Gastroesophageal sphincter (tissue), 4 donors: ENCODE data around the gene ITPA. TPM values are rescaled to one million over a fixed set of nuclear protein-coding genes. Genes with fewer than 3 reads are reported as not detected.

Experiments used
- ATAC-seq: fragments of 150-250 bp; one replicate; pipeline ENCODE4 v1.9.1; 2016; ENCODE audit warnings: mild to moderate bottlenecking, moderate library complexity
- H3K27ac ChIP-seq, 4 donors: fragments of 200-600 bp; sonication (generic) in 3 of 4; 1 replicate in 3 of 4; 2 replicates in 1 of 4; pipeline ENCODE4 v1.5.1; 2016 to 2019
- H3K27me3 ChIP-seq: fragments of 200-600 bp; sonication (generic); one replicate; pipeline ENCODE4 v1.5.1; 2019
- H3K36me3 ChIP-seq, 2 donors: fragments of 200-600 bp; sonication (generic); one replicate each; pipeline ENCODE4 v1.5.1; 2019; ENCODE audit warnings: control low read depth in 1 of 2
- H3K4me1 ChIP-seq, 3 donors: fragments of 200-600 bp; sonication (generic); 1 replicate in 2 of 3; 2 replicates in 1 of 3; pipeline ENCODE4 v1.5.1; 2016 to 2019; ENCODE audit warnings: control low read depth in 2 of 3
- H3K4me3 ChIP-seq, 2 donors: fragments of 200-600 bp; sonication (generic); one replicate each; pipeline ENCODE4 v1.5.1; 2019; ENCODE audit warnings: mild to moderate bottlenecking in 1 of 2, moderate library complexity in 1 of 2
- H3K9me3 ChIP-seq, 3 donors: fragments of 200-600 bp; sonication (generic); one replicate each; pipeline ENCODE4 v1.5.1; 2017 to 2019; ENCODE audit warnings: control low read depth in 2 of 3
- EP300 ChIP-seq: sonication (generic); formaldehyde crosslinking; IDR thresholded peaks from one replicate; pipeline ENCODE4 v1.6.1; 2017; ENCODE audit warnings: antibody characterized with exemption, mild to moderate bottlenecking
- POLR2A ChIP-seq, 2 donors: fragments of 450-650 bp; IDR thresholded peaks; one replicate each; pipeline ENCODE4 v1.6.1; 2017; ENCODE audit warnings: antibody characterized with exemption in 2 of 2, mild to moderate bottlenecking in 2 of 2, moderate library complexity in 1 of 2
- POLR2AphosphoS5 ChIP-seq: sonication (generic); formaldehyde crosslinking; IDR thresholded peaks from one replicate; pipeline ENCODE4 v1.6.1; 2017; ENCODE audit warnings: antibody characterized with exemption
- WGBS, 2 donors: methylation state at CpG; one replicate each; pipeline ENCODE4 v1.1.5; 2018; ENCODE audit warnings: low coverage in 1 of 2; 5-methylcytosine and 5-hydroxymethylcytosine counted together
- total RNA-seq, 4 donors: library from RNA; depleted of rRNA; stranded (reverse); fragments of >200 nt; gene quantifications; one replicate each; pipeline ENCODE4 v1.1.0, GENCODE V29; 2016
- TF ChIP-seq, protein P1 (sequence below), 4 experiments: fragments of 200-600 bp in 2 of 4; fragments of 450-650 bp in 2 of 4; sonication (generic) in 1 of 4; IDR thresholded peaks; one replicate each; pipeline ENCODE4 v1.5.1; 2017 to 2019; ENCODE audit warnings: antibody characterized with exemption in 4 of 4, mild to moderate bottlenecking in 2 of 4, moderate library complexity in 2 of 4

Gene ITPA
- total RNA-seq, 4 donors from 2014 or later: 23.5 to 26.8 (median 25.2) TPM

DNA sequence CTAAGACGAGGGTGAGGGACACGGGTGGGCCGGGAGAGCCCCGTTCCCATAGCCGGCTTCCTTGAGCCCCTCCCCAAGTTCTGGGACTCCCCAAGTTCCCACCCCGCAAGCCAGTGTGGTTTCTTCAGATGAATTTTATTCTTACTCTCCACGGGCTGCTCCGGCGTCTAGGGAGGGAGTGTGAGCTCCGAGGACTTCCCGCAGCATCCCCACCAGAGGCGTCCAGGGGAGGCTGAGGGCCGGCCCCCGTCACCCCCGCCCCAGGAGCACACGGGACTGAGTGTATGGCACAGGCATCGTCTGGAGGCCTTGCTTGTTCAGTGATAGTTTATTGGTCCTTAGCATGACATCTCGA is 39.7 kb downstream of the ITPA start:
- peak; percentile 8 for ATAC-seq
- peak overlapping the region in 1 of 2 donors; percentile 16 for H3K4me3 ChIP-seq
- WGBS, 2 donors: 30 to 63% methylated on average over 5 to 7 of the region's 18 CpGs
- TF ChIP-seq POLR2A (IDR thresholded peaks at IDR 0.05): no peak
- TF ChIP-seq, protein P1, sequence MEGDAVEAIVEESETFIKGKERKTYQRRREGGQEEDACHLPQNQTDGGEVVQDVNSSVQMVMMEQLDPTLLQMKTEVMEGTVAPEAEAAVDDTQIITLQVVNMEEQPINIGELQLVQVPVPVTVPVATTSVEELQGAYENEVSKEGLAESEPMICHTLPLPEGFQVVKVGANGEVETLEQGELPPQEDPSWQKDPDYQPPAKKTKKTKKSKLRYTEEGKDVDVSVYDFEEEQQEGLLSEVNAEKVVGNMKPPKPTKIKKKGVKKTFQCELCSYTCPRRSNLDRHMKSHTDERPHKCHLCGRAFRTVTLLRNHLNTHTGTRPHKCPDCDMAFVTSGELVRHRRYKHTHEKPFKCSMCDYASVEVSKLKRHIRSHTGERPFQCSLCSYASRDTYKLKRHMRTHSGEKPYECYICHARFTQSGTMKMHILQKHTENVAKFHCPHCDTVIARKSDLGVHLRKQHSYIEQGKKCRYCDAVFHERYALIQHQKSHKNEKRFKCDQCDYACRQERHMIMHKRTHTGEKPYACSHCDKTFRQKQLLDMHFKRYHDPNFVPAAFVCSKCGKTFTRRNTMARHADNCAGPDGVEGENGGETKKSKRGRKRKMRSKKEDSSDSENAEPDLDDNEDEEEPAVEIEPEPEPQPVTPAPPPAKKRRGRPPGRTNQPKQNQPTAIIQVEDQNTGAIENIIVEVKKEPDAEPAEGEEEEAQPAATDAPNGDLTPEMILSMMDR (IDR thresholded peaks at IDR 0.05): no peak
- TF ChIP-seq EP300: no peak
- no peak for TF ChIP-seq POLR2AphosphoS5
- no peak overlapping the region for H3K27ac ChIP-seq
- peaks cover 0 to 21% (median 9%) of the 10 kb centered on the region in 3 donors for H3K4me1 ChIP-seq
- H3K27me3 ChIP-seq: peaks cover 19% of the 10 kb centered on the region
- peaks cover 0 to 41% of the 10 kb centered on the region in 2 donors for H3K36me3 ChIP-seq
- H3K9me3 ChIP-seq: no peaks in the 10 kb centered on the region

DNA sequence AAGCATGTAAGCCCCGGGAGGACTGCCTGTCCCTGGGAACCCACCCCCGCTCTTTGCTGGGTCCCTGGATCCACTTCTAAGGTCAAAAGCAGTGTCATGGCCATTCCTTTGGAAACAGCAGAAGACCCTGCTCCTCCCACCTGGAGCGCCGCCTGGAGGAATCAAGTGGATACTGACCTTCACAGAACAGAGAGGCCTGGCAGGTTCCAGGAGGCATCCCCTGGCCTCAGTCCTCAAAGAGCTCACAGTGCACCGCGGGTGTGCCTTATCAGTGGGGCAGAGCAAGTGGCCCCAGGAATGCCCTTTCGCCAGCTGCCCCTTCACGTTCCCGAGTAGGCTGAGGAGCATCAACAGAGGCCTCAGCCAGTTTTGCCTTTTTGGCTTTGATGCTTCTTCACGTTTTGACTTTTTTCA is 40.8 kb downstream of the ITPA start:
- Histone ChIP-seq H3K27me3 (peaks cover 8% of the 10 kb centered on the region), H3K27ac (no peak overlapping the region), H3K36me3 (peaks cover 0 to 52% of the 10 kb centered on the region in 2 donors), H3K4me1 (peaks cover 0 to 21% (median 9%) of the 10 kb centered on the region in 3 donors), H3K9me3 (no peaks in the 10 kb centered on the region), H3K4me3 (no peak overlapping the region)
- ATAC-seq: no peak
- TF ChIP-seq, protein P1 (IDR thresholded peaks at IDR 0.05): no peak
- TF ChIP-seq POLR2AphosphoS5 (no peak), POLR2A (IDR thresholded peaks at IDR 0.05) (no peak), EP300 (no peak)
- WGBS, 2 donors: 83 to 86% methylated on average over 1 to 8 of the region's 10 CpGs

DNA sequence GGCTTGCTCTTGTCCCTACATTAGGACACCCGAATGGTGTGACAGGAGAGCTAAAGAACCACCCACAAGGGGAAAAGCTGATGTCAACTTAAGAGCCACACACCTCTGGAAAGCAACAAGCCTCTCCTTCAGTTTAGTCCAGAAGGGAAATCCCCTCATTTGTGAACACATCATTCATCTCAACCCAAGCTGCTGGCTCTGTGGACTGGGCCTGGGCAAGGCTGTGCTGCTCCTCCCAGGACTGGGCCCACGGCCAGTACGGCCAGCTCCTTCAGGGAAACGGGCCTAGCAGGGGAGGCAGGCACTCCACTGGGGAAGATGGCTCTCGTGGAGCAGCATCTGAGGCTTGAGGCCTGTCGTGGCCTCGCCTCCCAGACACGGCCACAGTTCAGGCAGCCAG is 42.5 kb downstream of the ITPA start:
- 20% methylated on average over 1 of the region's 8 CpGs; no CpG with 5 or more reads in 1 of the 2 donors for WGBS, 2 donors

DNA sequence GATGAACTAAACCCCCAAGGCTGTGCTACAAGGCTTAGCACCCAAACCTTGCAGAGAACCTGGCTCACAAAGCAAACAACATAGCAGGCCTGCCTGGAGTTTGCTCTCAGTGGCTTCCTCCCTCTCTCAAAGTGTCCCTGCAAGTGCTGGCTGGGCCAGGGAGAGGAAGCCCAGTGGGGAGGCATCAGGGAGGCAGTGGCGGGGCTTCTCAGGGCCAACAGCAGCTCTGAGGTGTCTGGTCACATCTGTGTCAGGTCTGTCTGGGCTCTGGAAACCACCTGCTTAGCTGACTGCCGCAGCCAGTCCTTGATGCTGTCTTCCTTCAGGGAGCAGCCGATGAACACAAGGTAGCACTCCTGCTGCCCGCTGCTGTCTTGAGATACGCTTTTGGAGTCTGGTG is 46.4 kb downstream of the ITPA start:
- no peak for TF ChIP-seq POLR2A (IDR thresholded peaks at IDR 0.05)
- TF ChIP-seq POLR2AphosphoS5: no peak
- TF ChIP-seq, protein P1 (IDR thresholded peaks at IDR 0.05): no peak
- no peak for TF ChIP-seq EP300
- Histone ChIP-seq H3K27ac (no peak overlapping the region), H3K36me3 (peaks cover 0 to 99% of the 10 kb centered on the region in 2 donors), H3K4me3 (no peak overlapping the region), H3K9me3 (no peaks in the 10 kb centered on the region), H3K27me3 (no peaks in the 10 kb centered on the region), H3K4me1 (peaks cover 0 to 9% (median 0%) of the 10 kb centered on the region in 3 donors)
- no peak for ATAC-seq
- no CpG with 5 or more reads among the region's 5 CpGs for WGBS, 2 donors

More for the DNA sequence above, 42.5 kb downstream of the ITPA start:
- peak; percentile 57 for ATAC-seq
- no peak overlapping the region for H3K27ac ChIP-seq
- H3K27me3 ChIP-seq: peaks cover 7% of the 10 kb centered on the region
- peaks cover 0 to 69% of the 10 kb centered on the region in 2 donors for H3K36me3 ChIP-seq
- peaks cover 0 to 21% (median 9%) of the 10 kb centered on the region in 3 donors for H3K4me1 ChIP-seq
- H3K4me3 ChIP-seq: no peak overlapping the region
- TF ChIP-seq POLR2AphosphoS5 (no peak), EP300 (no peak), POLR2A (IDR thresholded peaks at IDR 0.05) (no peak)
- TF ChIP-seq, protein P1 (IDR thresholded peaks at IDR 0.05): no peak
- no peaks in the 10 kb centered on the region for H3K9me3 ChIP-seq

DNA sequence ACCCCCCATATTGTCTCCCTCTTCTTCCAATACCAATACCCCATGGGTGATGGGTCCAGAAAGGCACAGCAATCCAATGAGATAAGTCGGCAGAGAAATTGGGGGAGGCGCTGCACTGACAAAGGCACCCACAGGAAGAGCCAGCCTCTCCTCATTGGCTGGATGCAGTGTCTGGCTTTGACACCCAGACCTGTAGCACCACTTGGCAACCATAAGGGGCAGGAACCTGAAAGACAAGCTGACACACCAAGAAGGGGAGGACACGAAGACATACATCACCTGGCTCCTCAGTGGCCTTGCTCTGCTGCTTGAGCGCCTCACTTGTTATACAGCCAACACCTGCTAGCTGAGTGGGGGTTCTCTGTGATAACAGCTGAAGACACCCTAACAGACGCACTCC is 49.1 kb downstream of the ITPA start:
- no peak overlapping the region for H3K4me3 ChIP-seq
- ATAC-seq: no peak
- no peaks in the 10 kb centered on the region for H3K9me3 ChIP-seq
- no peaks in the 10 kb centered on the region for H3K27me3 ChIP-seq
- no peak for TF ChIP-seq POLR2AphosphoS5
- TF ChIP-seq EP300: no peak
- TF ChIP-seq POLR2A (IDR thresholded peaks at IDR 0.05): no peak
- TF ChIP-seq, protein P1 (IDR thresholded peaks at IDR 0.05): no peak
- H3K27ac ChIP-seq: no peak overlapping the region
- no peaks in the 10 kb centered on the region for H3K4me1 ChIP-seq
- WGBS, 2 donors: 84 to 90% methylated on average over 2 to 4 of the region's 5 CpGs
- peaks cover 0 to 99% of the 10 kb centered on the region in 2 donors for H3K36me3 ChIP-seq
